A549 (cell line): ENCODE results near the gene ID3. TPM values are rescaled to one million over a fixed set of nuclear protein-coding genes. Genes with fewer than 3 reads are reported as not detected.

Experiments
- ATAC-seq, 2 experiments: fragments of 200-7000 bp in 1 of 2; fragments of >200 bp in 1 of 2; cut with Nextera tagmentation in 1 of 2; cut with Tn5 transposase in 1 of 2; 3 replicates each; pipeline versions ENCODE4 v1.8.0 to v1.9.1; 2018 to 2020; ENCODE audit warnings: mild to moderate bottlenecking in 1 of 2, moderate library complexity in 1 of 2
- CTCF ChIA-PET: fragments of 300-600 bp; sonication (Branson Sonifier 250); formaldehyde crosslinking; extraction: SDS; loops from one replicate; lab custom pipeline; 2021; ENCODE audit warnings: antibody characterized with exemption, inconsistent platforms; lab: Yijun Ruan, JAX
- POLR2A ChIA-PET: fragments of 350-600 bp; formaldehyde crosslinking; extraction: SDS; loops from one replicate; lab custom pipeline; 2021; ENCODE audit warnings: antibody characterized with exemption, inconsistent platforms; lab: Yijun Ruan, JAX
- DNase-seq, 2 experiments: peaks; one replicate each; pipeline versions ENCODE4 v3.0.0 to v3.0.0-alpha.2; 2011 to 2016; ENCODE audit warnings: low read depth in 1 of 2, low spot score in 1 of 2
- FAIRE-seq: peaks from 2 replicates; lab custom pipeline; 2011; peaks lifted over from hg19 to GRCh38; lab: Jason Lieb, UNC
- H3K27ac ChIP-seq, 2 experiments: fragments of >200 bp; sonication (Bioruptor Twin); formaldehyde crosslinking; 3 replicates each; pipeline ENCODE4 v1.5.1; 2016 to 2017
- H3K4me1 ChIP-seq: fragments of >200 bp; sonication (Bioruptor Twin); formaldehyde crosslinking; 3 replicates; pipeline ENCODE4 v1.6.1; 2016
- H3K4me2 ChIP-seq: fragments of >200 bp; sonication (Bioruptor Twin); formaldehyde crosslinking; 3 replicates; pipeline ENCODE4 v1.6.1; 2016
- H3K4me3 ChIP-seq: fragments of >200 bp; sonication (Bioruptor Twin); formaldehyde crosslinking; 3 replicates; pipeline ENCODE4 v1.5.1; 2016
- H3K9me3 ChIP-seq: fragments of >200 bp; sonication (Bioruptor Twin); formaldehyde crosslinking; 3 replicates; pipeline ENCODE4 v1.6.1; 2016
- CBX2 ChIP-seq: fragments of 200-600 bp; sonication (generic); IDR thresholded peaks from 2 replicates; pipeline ENCODE4 v1.6.1; 2016; ENCODE audit warnings: low read depth, mild to moderate bottlenecking, borderline replicate concordance
- CEBPB ChIP-seq, 2 experiments: fragments of >200 bp in 1 of 2; sonication (Bioruptor Twin) in 1 of 2; formaldehyde crosslinking in 1 of 2; IDR thresholded peaks; 2 replicates each; pipeline ENCODE4 v1.6.1; 2012 to 2016
- CHD4 ChIP-seq: fragments of 200-600 bp; sonication (generic); IDR thresholded peaks from 2 replicates; pipeline ENCODE4 v1.6.1; 2016; ENCODE audit warnings: antibody characterized with exemption, mild to moderate bottlenecking, borderline replicate concordance
- EHMT2 ChIP-seq: fragments of 200-600 bp; sonication (generic); IDR thresholded peaks from 2 replicates; pipeline ENCODE4 v1.6.1; 2016; ENCODE audit warnings: antibody characterized with exemption, low read depth, mild to moderate bottlenecking, moderate library complexity
- ELK1 ChIP-seq: fragments of 150-350 bp; IDR thresholded peaks from 2 replicates; pipeline ENCODE4 v1.6.1; 2014; ENCODE audit warnings: low read depth, mild to moderate bottlenecking, low read length
- EP300 ChIP-seq, 2 experiments: fragments of >200 bp; sonication (Bioruptor Twin); formaldehyde crosslinking; IDR thresholded peaks; 2 replicates in 1 of 2; 3 replicates in 1 of 2; pipeline ENCODE4 v1.6.1; 2016 to 2017
- ESRRA ChIP-seq: fragments of 150-350 bp; IDR thresholded peaks from 2 replicates; pipeline ENCODE4 v1.6.1; 2014; ENCODE audit warnings: mild to moderate bottlenecking, low read length, borderline replicate concordance
- FOSB ChIP-seq: fragments of 250-450 bp; sonication (Bioruptor Pico); IDR thresholded peaks from 2 replicates; pipeline ENCODE4 v1.5.0; 2020; ENCODE audit warnings: mild to moderate bottlenecking, moderate library complexity
- FOXS1 ChIP-seq: fragments of 250-450 bp; sonication (Bioruptor Pico); IDR thresholded peaks from 2 replicates; pipeline ENCODE4 v1.5.0; 2020; ENCODE audit warnings: mild to moderate bottlenecking, moderate library complexity
- GATA3 ChIP-seq: IDR thresholded peaks from 2 replicates; pipeline ENCODE4 v1.6.1; 2012; ENCODE audit warnings: borderline replicate concordance
- HDAC2 ChIP-seq: fragments of 200-600 bp; sonication (generic); IDR thresholded peaks from 2 replicates; pipeline ENCODE4 v1.6.1; 2016
- HES2 ChIP-seq: fragments of >200 bp; sonication (Bioruptor Twin); formaldehyde crosslinking; IDR thresholded peaks from 2 replicates; pipeline ENCODE4 v1.6.1; 2016
- HOXA7 ChIP-seq: fragments of 250-450 bp; sonication (Bioruptor Pico); IDR thresholded peaks from 2 replicates; pipeline ENCODE4 v1.5.0; 2020; ENCODE audit warnings: mild to moderate bottlenecking, moderate library complexity
- HOXB13 ChIP-seq: fragments of 250-450 bp; sonication (Bioruptor Pico); IDR thresholded peaks from 2 replicates; pipeline ENCODE4 v1.5.0; 2020; ENCODE audit warnings: low read depth, mild to moderate bottlenecking, moderate library complexity
- JUNB ChIP-seq: fragments of >200 bp; sonication (Bioruptor Twin); formaldehyde crosslinking; IDR thresholded peaks from 2 replicates; pipeline ENCODE4 v1.6.1; 2016
- KDM1A ChIP-seq: fragments of 200-600 bp; sonication (generic); IDR thresholded peaks from 2 replicates; pipeline ENCODE4 v1.6.1; 2016; ENCODE audit warnings: low read depth, mild to moderate bottlenecking
- MAFK ChIP-seq: fragments of 450-650 bp; IDR thresholded peaks from 2 replicates; pipeline ENCODE4 v1.6.1; 2014; ENCODE audit not compliant: partially characterized antibody
- MAX ChIP-seq: IDR thresholded peaks from 2 replicates; pipeline ENCODE4 v1.6.1; 2012
- MAZ ChIP-seq: fragments of 150-350 bp; IDR thresholded peaks from 2 replicates; pipeline ENCODE4 v1.6.1; 2014; ENCODE audit warnings: antibody characterized with exemption, low read depth, low read length, borderline replicate concordance
- NFE2L2 ChIP-seq: fragments of 150-350 bp; conservative IDR thresholded peaks from 2 replicates; pipeline ENCODE4 v1.6.1; 2014; ENCODE audit warnings: low read length
- PHF8 ChIP-seq: fragments of 200-600 bp; sonication (generic); IDR thresholded peaks from 2 replicates; pipeline ENCODE4 v1.6.1; 2016; ENCODE audit warnings: low read depth, mild to moderate bottlenecking, antibody characterized with exemption, moderate library complexity, borderline replicate concordance
- RAD21 ChIP-seq, 2 experiments: fragments of >200 bp in 1 of 2; sonication (Bioruptor Twin) in 1 of 2; formaldehyde crosslinking in 1 of 2; IDR thresholded peaks in 1 of 2; conservative IDR thresholded peaks in 1 of 2; 2 replicates in 1 of 2; 3 replicates in 1 of 2; pipeline ENCODE4 v1.6.1; 2012 to 2018; ENCODE audit warnings: inconsistent platforms in 1 of 2
- RFX5 ChIP-seq: fragments of 450-650 bp; IDR thresholded peaks from 2 replicates; pipeline ENCODE4 v1.7.1; 2014; ENCODE audit warnings: antibody characterized with exemption, mild to moderate bottlenecking, moderate library complexity
- SMC3 ChIP-seq: fragments of >200 bp; sonication (Bioruptor Twin); formaldehyde crosslinking; IDR thresholded peaks from 3 replicates; pipeline ENCODE4 v1.6.1; 2018; ENCODE audit warnings: inconsistent platforms
- TP53 ChIP-seq: fragments of 250-450 bp; sonication (Bioruptor Pico); IDR thresholded peaks from 2 replicates; pipeline ENCODE4 v1.5.0; 2021; ENCODE audit warnings: mild to moderate bottlenecking, moderate library complexity
- ZC3H11A ChIP-seq: fragments of 450-650 bp; IDR thresholded peaks from 2 replicates; pipeline ENCODE4 v1.6.1; 2014; ENCODE audit warnings: antibody characterized with exemption, mild to moderate bottlenecking
- ZNF302 ChIP-seq: fragments of 250-450 bp; sonication (Bioruptor Pico); IDR thresholded peaks from 2 replicates; pipeline ENCODE4 v1.9.0; 2021; ENCODE audit warnings: inconsistent platforms, mild to moderate bottlenecking, moderate library complexity
- ZSCAN20 ChIP-seq: fragments of 250-450 bp; sonication (Bioruptor Pico); IDR thresholded peaks from 2 replicates; pipeline ENCODE4 v1.8.0; 2022; ENCODE audit warnings: mild to moderate bottlenecking, moderate library complexity
- WGBS: methylation state at CpG from one replicate; pipeline ENCODE4 v1.1.6; 2017; ENCODE audit errors: missing lambda C conversion rate; 5-methylcytosine and 5-hydroxymethylcytosine counted together
- polyA plus RNA-seq, 4 experiments: library from polyadenylated mRNA; depleted of rRNA in 3 of 4; stranded (reverse); fragments of >200 nt; fragmentation: RNase III in 1 of 4; extraction: RNeasy Plus Mini Kit Qiagen cat#74134 plus additional on column Dnase treatment in 1 of 4; gene quantifications; 2 replicates in 3 of 4; 3 replicates in 1 of 4; pipeline ENCODE4 v1.2.3, GENCODE V29; 2011 to 2017
- TF ChIP-seq, protein P1 (sequence below): fragments of 250-450 bp; sonication (Bioruptor Pico); IDR thresholded peaks from 2 replicates; pipeline ENCODE4 v1.5.0; 2020; ENCODE audit warnings: low read depth, mild to moderate bottlenecking, moderate library complexity
- TF ChIP-seq, protein P2 (sequence below): fragments of >200 bp; sonication (Bioruptor Twin); formaldehyde crosslinking; IDR thresholded peaks from 3 replicates; pipeline ENCODE4 v1.6.1; 2016

Gene ID3
- polyA plus RNA-seq, 2 of the 4 experiments (the other 2 are of a cell fraction) = 171 to 336 TPM

GRCh38 chr1:23582820-23583219 lies 23.5 kb upstream of the ID3 start:
- H3K9me3 ChIP-seq = no peaks in the 10 kb centered on the region
- WGBS = 97% methylated on average over 4 of the region's 4 CpGs
- H3K27ac ChIP-seq = peak overlapping the region; percentile 96 to 100
- POLR2A ChIA-PET = no interaction called here
- no peak for TF ChIP-seq PHF8
- TF ChIP-seq MAFK = no peak
- TF ChIP-seq GATA3 = no peak
- TF ChIP-seq JUNB = no peak
- no peak for TF ChIP-seq RAD21 (conservative IDR thresholded peaks at IDR 0.05 in 1 of 2, IDR thresholded peaks at IDR 0.05 in 1 of 2)
- no peak for TF ChIP-seq CEBPB (IDR thresholded peaks at IDR 0.05)
- no peak for TF ChIP-seq TP53 (CRISPR knock-in tag)
- no peak for TF ChIP-seq HES2
- TF ChIP-seq SMC3 = no peak
- no peak for TF ChIP-seq MAZ
- TF ChIP-seq MAX = no peak
- no peak for TF ChIP-seq EHMT2
- TF ChIP-seq CBX2 = no peak
- TF ChIP-seq NFE2L2 = no peak
- TF ChIP-seq ZNF302 (CRISPR knock-in tag) = no peak
- TF ChIP-seq ESRRA = no peak
- no peak for TF ChIP-seq FOXS1
- no peak for TF ChIP-seq ZSCAN20 (CRISPR knock-in tag)
- no peak for TF ChIP-seq ELK1
- no peak for TF ChIP-seq HDAC2
- TF ChIP-seq, all 56 proteins: peak for 0
- CTCF ChIA-PET = interaction anchor here (5.0 to 5.7 kb wide), 2 partner anchors 52 to 55 kb away, joined by 25 to 30 read pairs; no protein-coding TSS in a partner anchor
- DNase-seq (no peak), FAIRE-seq (no peak), ATAC-seq (no peak)
- Histone ChIP-seq H3K4me3 (no peak overlapping the region), H3K4me2 (no peak overlapping the region), H3K4me1 (peaks cover 70% of the 10 kb centered on the region)

GRCh38 chr1:23581219-23581618 lies 21.9 kb upstream of the ID3 start:
- no peak overlapping the region for H3K4me3 ChIP-seq
- peaks cover 66% of the 10 kb centered on the region for H3K4me1 ChIP-seq
- H3K9me3 ChIP-seq = no peaks in the 10 kb centered on the region
- WGBS = 61% methylated on average over 8 of the region's 8 CpGs
- TF ChIP-seq HDAC2 = no peak
- TF ChIP-seq, protein P1, sequence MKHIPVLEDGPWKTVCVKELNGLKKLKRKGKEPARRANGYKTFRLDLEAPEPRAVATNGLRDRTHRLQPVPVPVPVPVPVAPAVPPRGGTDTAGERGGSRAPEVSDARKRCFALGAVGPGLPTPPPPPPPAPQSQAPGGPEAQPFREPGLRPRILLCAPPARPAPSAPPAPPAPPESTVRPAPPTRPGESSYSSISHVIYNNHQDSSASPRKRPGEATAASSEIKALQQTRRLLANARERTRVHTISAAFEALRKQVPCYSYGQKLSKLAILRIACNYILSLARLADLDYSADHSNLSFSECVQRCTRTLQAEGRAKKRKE = no peak
- no peak for TF ChIP-seq KDM1A
- no peak for TF ChIP-seq EP300 (IDR thresholded peaks at IDR 0.05)
- no peak for TF ChIP-seq NFE2L2
- TF ChIP-seq HOXB13 (CRISPR knock-in tag) = no peak
- TF ChIP-seq ELK1 = no peak
- no peak for TF ChIP-seq MAX
- no peak for TF ChIP-seq MAZ
- no peak for TF ChIP-seq RFX5
- TF ChIP-seq, protein P2, sequence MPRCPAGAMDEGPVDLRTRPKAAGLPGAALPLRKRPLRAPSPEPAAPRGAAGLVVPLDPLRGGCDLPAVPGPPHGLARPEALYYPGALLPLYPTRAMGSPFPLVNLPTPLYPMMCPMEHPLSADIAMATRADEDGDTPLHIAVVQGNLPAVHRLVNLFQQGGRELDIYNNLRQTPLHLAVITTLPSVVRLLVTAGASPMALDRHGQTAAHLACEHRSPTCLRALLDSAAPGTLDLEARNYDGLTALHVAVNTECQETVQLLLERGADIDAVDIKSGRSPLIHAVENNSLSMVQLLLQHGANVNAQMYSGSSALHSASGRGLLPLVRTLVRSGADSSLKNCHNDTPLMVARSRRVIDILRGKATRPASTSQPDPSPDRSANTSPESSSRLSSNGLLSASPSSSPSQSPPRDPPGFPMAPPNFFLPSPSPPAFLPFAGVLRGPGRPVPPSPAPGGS = no peak
- no peak for TF ChIP-seq GATA3
- no peak for TF ChIP-seq HOXA7 (CRISPR knock-in tag)
- no peak for TF ChIP-seq ZC3H11A
- TF ChIP-seq CHD4 = no peak
- no peak for TF ChIP-seq FOSB (CRISPR knock-in tag)
- TF ChIP-seq TP53 (CRISPR knock-in tag) = no peak
- ATAC-seq = no peak
- FAIRE-seq = no peak
- POLR2A ChIA-PET = interaction anchor here (1.0 kb wide), 2 partner anchors 21 to 22 kb away, joined by 3 to 5 read pairs; no protein-coding TSS in a partner anchor
- H3K27ac ChIP-seq = peak overlapping the region; percentile 96 to 100
- 0 out of 3 replicates have a peak overlapping the region, but pooled peaks have one; percentile 7 for H3K4me2 ChIP-seq
- peak in 1 of 2 experiments; percentile 58 for DNase-seq
- CTCF ChIA-PET = interaction anchor here (0.6 to 1.7 kb wide), 5 partner anchors 17 to 56 kb away, joined by 3 to 4 read pairs (median 4); no protein-coding TSS in a partner anchor
